Glomerular visceral epithelial cell (primary cell): ENCODE results near the gene SDSL.
A peak's percentile ranks its signal among the peaks of the same experiment; 100 is the strongest.

Source experiments
- DNase-seq: peaks from one replicate; pipeline ENCODE4 v3.0.0-alpha.2; 2016; ENCODE audit errors: extremely low spot score

Gene SDSL, protein sequence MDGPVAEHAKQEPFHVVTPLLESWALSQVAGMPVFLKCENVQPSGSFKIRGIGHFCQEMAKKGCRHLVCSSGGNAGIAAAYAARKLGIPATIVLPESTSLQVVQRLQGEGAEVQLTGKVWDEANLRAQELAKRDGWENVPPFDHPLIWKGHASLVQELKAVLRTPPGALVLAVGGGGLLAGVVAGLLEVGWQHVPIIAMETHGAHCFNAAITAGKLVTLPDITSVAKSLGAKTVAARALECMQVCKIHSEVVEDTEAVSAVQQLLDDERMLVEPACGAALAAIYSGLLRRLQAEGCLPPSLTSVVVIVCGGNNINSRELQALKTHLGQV

DNA sequence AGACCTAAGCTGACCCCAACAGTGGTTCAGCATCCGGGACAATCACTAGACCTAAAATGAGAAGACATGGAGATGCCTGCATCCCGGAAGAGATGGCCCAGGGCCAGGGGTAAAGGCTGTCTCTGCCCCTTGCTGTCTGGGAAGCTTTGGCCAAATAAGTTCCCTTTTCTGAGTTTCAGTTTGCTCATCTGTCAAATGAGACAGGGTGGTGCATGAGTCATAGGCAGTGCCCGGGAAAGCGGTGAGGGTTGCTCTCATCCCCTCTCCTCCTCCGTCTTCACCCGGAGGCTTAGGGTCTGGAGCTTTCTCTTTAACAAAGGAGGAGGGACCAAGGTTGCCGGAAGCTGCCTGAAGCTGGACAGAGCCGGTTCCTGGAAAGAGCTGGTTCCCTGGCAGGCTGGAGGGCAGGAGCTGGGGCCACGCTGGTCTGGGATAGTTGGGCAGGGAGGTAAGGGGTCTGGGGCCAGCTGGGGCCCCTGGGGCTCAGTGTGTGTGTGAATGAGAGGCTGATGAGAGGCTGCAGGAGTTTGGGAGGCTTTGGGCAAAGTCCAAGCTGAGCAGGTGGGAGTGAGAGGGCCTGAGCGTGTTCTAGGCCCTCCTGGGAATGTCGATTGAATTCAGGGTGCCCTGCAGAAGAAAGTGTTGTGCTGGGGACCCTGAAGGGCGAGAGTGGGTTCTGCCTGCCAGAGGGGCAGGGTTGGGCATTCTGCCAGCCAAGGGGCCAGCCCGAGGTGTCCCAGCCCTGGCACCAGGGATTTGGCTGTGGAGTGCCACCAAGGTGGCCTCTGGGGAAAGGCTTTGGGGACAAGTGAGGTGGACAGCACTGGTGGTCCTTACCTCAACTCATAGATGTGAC is at the start of gene SDSL:
TSS of gene SDSL (plus strand) at position 351 of the 856 bp plus-strand sequence. CDS start 5,603 bp downstream, outside the sequence.
- peak; percentile 89 for DNase-seq

- DNase-seq = no peak
These were observed 48.7 kb upstream of the SDSL start for GRCh38 chr12:113373440-113373839.

GRCh38 chr12:113373969-113374368 is 48.2 kb upstream of the SDSL start:
- DNase-seq = no peak

GRCh38 chr12:113374823-113375428 is 47.3 kb upstream of the SDSL start:
- DNase-seq = no peak

DNA sequence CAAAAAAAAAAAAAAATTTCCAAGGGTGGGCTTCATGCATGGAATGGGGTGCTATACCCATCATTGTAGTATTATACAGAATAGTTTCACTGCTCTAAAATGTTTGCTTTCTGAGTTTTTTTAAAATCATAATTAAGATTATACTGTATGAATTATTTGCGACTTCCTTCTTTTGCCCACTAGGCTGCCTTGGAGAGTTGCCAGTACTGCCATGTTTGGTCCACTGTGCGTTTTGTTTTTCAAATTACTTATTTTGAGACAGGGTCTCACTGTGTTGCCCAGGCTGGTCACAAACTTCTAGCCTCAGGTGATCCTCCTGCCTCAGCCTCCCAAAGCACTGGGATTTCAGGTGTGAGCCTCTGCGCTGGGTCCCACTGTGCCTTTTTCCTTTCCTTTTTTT is 43.9 kb upstream of the SDSL start:
- DNase-seq = no peak

- no peak for DNase-seq
These were observed 41.0 kb upstream of the SDSL start for GRCh38 chr12:113381220-113381619.

- DNase-seq = no peak
These were observed 40.0 kb upstream of the SDSL start for GRCh38 chr12:113382206-113382605.

- no peak for DNase-seq
These were observed 37.4 kb upstream of the SDSL start for GRCh38 chr12:113384778-113385177.

DNA sequence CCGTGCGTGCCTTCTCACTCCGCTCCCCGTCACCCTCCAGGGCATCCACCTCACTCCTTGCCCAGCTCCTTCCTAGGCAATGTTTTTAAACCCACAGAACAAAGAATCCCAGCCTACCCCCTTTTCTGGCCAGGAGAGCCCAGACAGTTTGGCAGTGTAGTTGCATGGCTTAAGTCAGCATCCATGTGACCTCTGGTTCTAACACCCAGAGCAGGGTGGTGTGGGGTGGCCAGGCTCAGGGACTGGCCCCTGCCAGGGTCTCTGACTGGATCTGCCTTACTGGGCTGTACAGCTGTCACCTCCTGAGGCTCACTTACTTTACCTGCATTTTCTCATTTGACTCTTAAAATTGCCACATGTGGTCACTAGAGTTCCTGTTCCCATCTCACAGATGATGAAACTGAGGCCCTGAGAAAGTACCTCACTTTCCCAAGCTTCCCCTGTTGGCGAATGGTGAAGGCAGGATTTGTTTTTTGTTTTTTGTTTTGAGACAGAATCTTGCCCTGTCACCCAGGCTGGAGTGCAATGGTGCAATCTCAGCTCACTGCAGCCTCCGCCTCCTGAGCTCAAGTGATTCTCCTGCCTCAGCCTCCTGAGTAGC is 36.8 kb upstream of the SDSL start:
- DNase-seq = no peak

- no peak for DNase-seq
These were observed 35.2 kb upstream of the SDSL start for GRCh38 chr12:113386866-113387566.

DNA sequence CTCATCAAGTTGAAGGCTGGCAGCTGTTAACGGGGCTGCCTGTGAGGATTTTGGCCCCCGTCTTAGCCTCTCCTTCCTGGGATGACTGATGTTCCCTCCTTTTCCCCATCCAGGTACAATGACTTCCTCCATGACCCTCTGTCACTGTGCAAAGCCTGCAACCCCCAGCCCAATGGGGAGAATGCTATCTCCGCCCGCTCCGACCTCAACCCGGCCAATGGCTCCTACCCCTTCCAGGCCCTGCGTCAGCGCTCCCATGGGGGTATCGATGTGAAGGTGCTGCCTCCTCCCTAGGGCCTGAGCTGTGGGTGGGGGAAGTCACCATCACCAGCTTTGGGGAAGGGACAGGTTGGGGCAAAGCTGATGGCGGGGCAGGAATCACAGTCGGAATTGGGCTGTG is 34.5 kb upstream of the SDSL start:
- no peak for DNase-seq

- DNase-seq = no peak
These were observed 33.8 kb upstream of the SDSL start for GRCh38 chr12:113388351-113388750.

DNA sequence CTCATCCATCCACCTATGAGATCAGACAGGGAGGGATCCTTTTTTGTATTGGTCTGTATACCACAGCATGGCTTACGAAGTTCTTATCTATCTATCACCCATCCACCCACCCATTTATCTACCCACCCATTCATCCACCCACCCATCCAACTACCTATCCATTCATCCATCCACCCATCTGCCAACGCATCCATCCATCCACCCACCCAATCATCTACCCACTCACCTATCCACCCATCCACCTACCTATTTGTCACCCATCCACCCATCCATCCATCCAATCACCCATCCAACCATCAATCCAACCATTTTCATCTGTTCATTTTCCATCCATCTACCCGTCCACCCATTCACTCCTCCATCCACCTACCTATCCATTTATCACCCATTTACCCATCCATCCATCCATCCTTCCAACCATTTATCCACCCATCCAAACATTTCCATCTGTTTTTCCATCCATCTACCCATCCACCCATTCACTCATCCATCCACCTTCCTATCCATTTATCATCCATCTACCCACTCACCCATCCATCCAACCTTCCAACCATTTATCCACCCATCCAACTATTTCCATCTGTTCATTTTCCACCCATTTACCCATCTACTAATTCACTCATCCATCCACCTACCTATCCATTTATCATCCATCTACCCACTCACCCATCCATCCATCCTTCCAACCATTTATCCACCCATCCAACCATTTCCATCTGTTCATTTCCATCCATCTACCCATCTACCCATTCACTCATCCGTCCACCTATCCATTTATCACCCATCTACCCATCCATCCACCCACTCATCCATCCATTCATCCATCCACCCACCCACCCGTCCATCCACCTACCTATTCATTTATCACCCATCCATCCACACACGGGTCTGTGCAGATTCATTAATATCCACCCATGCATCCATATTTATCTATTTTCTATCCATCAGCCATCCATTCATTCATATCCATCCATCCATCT is 31.8 kb upstream of the SDSL start:
- DNase-seq = no peak

DNA sequence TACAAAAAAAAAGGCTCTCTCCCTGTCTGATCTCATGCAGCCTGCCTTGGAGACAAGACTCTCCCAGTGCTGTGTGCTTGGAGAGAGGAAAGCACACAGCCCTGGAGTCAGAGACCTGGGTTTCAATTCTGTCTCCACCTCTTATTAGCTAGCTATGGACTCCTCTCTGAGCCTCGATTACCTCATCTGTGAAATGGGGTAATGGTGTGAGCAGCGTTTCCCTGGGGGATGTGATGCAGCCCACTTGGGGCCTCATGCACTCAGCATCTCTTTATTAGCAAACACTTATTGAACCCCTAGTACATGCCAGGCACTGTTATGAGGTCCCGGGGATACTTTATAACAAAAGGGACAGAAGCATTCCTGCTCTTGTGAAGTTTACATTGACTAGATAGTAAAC is 31.0 kb upstream of the SDSL start:
- DNase-seq = no peak

DNA sequence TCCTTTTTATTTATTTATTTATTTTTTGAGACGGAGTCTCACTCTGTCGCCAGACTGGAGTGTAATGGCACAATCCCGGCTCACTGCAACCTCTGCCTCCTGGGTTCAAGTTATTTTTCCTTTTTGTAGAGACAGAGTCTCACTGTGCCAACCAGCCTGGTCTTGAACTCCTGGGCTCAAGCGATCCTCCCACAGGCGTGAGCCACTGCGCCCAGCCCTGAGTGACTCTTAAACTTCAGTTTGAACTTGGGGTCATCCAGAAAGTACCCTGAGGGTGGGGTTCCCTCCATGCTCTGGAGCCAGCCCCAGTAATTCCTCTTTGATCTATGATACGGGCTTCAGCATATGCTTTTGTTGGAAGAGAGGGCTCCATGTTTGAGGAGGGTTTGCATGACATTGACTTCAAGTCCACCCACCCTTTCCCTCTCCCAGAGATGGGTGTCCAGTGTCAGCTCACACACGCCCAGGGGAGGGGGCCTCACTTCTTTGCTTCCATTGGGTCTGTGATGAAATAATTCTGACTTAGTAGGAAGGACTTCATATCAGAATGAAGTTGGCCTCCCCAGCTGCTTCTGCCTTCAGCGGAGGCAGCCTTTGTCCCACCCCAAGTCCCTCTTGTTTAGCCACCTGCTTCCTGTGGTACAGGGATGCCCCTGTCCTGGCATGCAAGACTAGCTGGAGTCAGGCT is 30.4 kb upstream of the SDSL start:
- DNase-seq = no peak

- DNase-seq = no peak
These were observed 29.7 kb upstream of the SDSL start for GRCh38 chr12:113392520-113392919.

GRCh38 chr12:113392988-113393579 is 29.1 kb upstream of the SDSL start:
- no peak for DNase-seq

DNA sequence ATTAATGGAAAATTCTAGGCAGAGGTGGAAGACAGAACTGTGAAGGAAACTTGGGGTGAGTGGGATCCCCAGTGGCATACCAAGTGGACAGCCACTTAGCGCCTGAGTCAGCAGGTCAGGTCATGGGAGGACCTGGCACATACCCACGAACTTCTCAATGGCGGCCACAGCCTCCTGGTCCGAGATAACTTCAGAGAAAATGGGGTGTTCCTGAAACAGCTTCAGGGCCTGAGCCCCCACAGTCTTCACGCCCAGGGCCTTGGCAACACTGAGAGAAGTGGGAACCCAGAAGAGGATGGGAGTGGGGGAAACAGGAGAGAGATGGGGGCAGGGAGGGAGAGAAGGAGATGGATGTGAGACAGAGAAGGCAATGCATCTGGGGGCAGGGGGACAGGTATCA is 28.4 kb upstream of the SDSL start:
- DNase-seq = no peak

DNA sequence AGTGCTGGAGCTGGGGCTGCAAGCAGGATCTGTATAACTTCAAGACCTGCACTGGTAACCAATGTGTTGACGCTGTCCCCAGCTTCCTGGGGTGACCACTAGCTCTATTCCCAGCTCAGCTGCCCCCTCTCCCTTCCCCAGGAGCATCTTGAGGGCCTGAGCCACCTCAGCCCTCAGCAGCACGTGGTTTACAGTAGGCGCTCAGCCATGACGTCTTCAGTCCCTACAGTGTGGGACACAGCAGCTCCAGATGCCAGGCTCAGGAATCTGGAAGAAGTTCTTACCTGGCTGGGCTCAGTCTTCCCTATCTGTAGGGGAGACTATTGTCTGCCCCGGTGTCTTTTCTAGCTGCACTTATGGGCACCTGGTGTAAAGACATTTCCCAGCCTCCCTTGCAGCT is 27.1 kb upstream of the SDSL start:
- no peak for DNase-seq
